Right ventricle myocardium superior (tissue), 1 donor: ENCODE measurements around the gene GJC1. TPM values are rescaled to one million over a fixed set of nuclear protein-coding genes. Genes with fewer than 3 reads are reported as not detected.

Experiments
- ATAC-seq: fragments of 200-7000 bp; cut with Tn5 transposase; one replicate; pipeline ENCODE4 v1.9.1; 2020; ENCODE audit warnings: mild to moderate bottlenecking; ENCODE audit not compliant: poor library complexity
- DNase-seq: peaks from one replicate; pipeline ENCODE4 v3.0.0-alpha.2; 2020
- intact Hi-C: fragments of 100-400 bp; cut with DNase I; formaldehyde crosslinking; loops from one replicate; pipeline ENCODE4 v1.11.2; 2022
- total RNA-seq: library from RNA; stranded (reverse); fragmentation: NEBNext Ultra II Directional; extraction: Animal tissue kit (Norgen Biotek cat#: 25700); gene quantifications from one replicate; pipeline ENCODE4 v1.2.1, GENCODE V29; 2021
- donor health status: DM: no; HTN: yes; CAD: no; lungs with severe emphysema.

The GJC1 gene
- total RNA-seq, 1 donor from 2014 or later, result 16.1 TPM

DNA sequence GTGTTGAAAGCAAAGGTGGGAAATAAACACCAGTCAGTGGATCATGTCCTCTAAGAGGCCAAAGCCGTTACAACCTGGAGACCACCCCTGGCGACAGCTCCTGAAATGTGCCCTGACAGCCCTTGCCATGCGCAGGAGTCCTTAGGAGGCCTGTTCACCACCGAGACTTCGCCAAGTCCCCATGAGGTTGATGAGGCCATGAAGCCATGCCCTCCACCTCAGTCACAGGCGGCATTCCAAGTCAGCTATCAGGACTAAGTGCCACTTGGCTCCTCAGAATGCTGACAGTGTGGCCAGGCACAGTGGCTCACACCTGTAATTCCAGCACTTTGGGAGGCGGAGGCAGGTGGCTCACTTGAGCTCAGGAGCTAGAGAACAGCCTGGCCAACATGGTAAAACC, 44.2 kb downstream of the GJC1 start:
- DNase-seq, result peak; percentile 47
- intact Hi-C loops, result no loop called here
- peak; percentile 58 for ATAC-seq

DNA sequence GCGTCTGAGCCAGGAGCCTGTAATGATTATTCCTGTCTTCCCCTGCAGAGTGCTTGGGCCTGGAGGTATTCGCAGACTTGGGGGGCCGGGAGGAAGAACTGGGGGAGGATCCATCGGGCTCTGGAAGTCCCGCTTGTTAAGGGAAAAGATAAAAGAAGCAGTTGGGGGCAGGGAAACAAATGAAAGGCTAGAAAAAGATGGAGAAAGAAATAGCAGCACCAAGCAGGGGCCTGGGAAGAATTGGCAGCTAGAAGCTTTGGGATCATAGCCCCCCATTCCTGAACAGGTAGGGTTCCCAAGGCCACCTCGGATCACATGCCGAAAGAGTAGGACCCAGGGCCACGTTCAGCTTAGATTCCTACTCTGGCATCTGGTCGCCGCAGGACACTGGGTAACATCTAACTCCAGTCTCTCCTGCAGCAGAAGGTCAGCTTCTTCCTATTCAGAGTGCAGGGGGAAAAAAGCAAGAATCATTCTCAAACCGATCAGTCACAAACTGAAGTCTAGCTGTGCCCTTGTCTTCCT, 47.7 kb downstream of the GJC1 start:
- DNase-seq, result no peak
- intact Hi-C loops, result no loop called here

GRCh38 chr17:44781551-44782325, 48.3 kb downstream of the GJC1 start:
- intact Hi-C loops, result no loop called here
- ATAC-seq, result peak; percentile 22

More for the DNA sequence above, 47.7 kb downstream of the GJC1 start:
- ATAC-seq, result no peak

DNA sequence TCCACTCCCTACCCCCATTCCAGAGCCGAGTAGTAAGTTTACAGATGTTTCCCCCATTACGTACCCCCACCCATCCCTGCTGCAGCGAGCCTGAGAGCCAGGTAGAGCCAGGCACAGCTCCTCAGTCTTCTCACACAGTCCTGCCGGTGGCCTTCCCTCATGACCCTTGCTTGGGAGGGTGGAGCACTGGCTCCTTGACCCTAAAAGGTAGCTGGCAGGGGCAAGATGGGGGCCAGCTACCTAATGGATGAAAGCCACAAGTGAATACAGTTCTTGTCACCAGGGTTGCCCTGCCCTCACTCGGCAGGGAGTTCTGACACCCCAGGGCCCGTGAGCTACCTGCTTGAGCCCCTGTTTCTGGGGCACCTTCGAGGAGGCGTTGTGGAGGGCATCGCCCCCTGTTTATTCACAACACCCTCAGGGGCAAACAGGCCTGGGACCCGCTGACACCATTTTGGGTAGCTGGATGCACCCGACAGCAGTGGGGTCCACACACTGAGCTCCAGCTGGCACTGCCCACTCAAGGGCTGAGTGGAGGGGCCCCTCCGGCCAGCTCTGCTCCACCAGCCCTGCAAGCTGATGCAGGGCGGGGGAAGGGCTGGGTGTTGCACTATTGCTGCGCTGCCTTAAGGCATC, 49.1 kb downstream of the GJC1 start:
- ATAC-seq (no peak), DNase-seq (peak; percentile 22)
- intact Hi-C loops, result no loop called here

More at GRCh38 chr17:44781551-44782325, 48.3 kb downstream of the GJC1 start:
- DNase-seq, result peak; percentile 75

- ATAC-seq (no peak), DNase-seq (peak; percentile 36)
- intact Hi-C loops, result no loop called here
Measured at GRCh38 chr17:44780161-44780560, 49.9 kb downstream of the GJC1 start.

- DNase-seq, result peak; percentile 88
- peak; percentile 47 for ATAC-seq
- intact Hi-C loops, result loop anchor here (5.0 to 10.0 kb wide), 2 partner anchors 53 to 245 kb away; partner anchors contain the start of gene GJC1
Measured at GRCh38 chr17:44779211-44780025, 50.7 kb downstream of the GJC1 start.

DNA sequence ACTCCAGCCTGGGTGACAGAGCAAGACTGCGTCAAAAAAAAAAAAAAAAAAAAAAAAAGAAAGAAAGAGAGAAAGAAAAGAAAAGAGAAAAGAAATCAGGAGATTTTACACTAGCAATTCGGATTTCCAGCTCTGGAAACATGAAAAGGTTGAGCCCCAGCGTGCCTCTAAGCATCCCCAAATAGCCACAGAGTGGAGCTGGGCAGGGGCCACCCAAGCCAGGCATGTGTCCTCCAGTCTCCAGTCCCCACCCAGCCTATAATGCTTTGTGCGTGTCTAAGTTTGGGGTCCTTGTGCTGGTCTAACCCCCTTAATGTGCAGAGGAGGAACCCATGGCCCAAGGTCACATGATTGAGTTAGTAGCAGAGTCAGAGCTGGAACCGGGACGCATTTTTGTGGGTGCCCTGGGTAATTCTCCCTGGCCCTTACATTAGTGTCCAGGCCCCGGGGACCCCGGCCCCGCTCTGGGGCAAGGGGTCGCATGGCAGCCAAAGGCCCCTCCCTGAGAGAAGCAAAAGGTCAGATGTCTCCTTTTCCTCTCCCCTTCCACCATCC, 51.4 kb downstream of the GJC1 start:
- DNase-seq, result no peak
- intact Hi-C loops, result loop anchor here (5.0 to 10.0 kb wide), 2 partner anchors 54 to 246 kb away; partner anchors contain the start of gene GJC1
- ATAC-seq, result no peak

- DNase-seq (peak; percentile 30), ATAC-seq (no peak)
- intact Hi-C loops, result loop anchor here (5.0 to 10.0 kb wide), 2 partner anchors 55 to 247 kb away; partner anchors contain the start of gene GJC1
Measured at GRCh38 chr17:44777394-44778348, 52.4 kb downstream of the GJC1 start.

- no peak for DNase-seq
Measured at GRCh38 chr17:44776628-44777393, 53.3 kb downstream of the GJC1 start.

GRCh38 chr17:44775838-44776621, 54.1 kb downstream of the GJC1 start:
- no peak for DNase-seq
- intact Hi-C loops, result loop anchor here (2.0 to 10.0 kb wide), 3 partner anchors 56 to 249 kb away; partner anchors contain the start of gene GJC1
- peak; percentile 7 for ATAC-seq

More at GRCh38 chr17:44776628-44777393, 53.3 kb downstream of the GJC1 start:
- intact Hi-C loops, result loop anchor here (5.0 to 10.0 kb wide), 2 partner anchors 55 to 248 kb away; partner anchors contain the start of gene GJC1
- no peak for ATAC-seq

GRCh38 chr17:44775136-44775837, 54.8 kb downstream of the GJC1 start:
- ATAC-seq (peak; percentile 93), DNase-seq (peak; percentile 98)
- intact Hi-C loops, result loop anchor here (2.0 to 10.0 kb wide), 3 partner anchors 57 to 250 kb away; partner anchors contain the start of gene GJC1

DNA sequence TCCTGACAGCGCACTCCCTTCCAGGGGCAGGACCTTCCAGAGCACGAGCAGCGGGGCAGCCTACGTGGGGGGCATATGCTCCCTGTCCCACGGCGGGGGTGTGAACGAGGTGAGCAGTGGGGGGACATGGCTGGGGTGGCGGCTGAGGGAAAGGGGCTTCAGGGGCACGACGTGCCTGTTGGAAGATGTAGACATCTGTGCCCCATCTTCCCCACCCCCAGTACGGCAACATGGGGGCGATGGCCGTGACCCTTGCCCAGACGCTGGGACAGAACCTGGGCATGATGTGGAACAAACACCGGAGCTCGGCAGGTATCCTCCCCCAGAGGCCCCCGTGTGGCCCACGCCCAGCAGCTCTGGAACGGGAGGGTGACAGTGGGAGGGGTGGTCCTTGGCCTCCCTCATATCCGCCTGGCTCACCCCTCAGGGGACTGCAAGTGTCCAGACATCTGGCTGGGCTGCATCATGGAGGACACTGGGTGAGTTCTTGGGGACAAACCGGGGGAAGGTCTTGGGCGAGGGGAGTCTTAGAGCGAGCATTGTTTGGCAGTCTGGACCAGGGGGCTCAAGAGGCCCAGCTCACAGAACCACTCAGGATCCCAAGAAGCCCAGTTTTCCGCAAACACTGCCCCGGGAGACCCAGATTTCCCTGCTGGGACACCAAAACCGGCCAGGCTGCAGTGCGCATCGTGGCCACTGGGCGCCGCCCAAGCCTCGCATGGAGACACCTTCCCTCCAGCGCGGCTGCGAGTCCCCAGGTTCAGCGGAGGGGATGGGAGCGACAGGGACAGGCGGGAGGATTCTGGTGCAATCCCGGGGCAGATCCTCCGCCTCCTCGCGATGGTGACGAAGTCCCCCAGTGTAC, 55.6 kb downstream of the GJC1 start:
- DNase-seq (peak; percentile 94), ATAC-seq (peak; percentile 83)
- intact Hi-C loops, result loop anchor here (2.0 to 10.0 kb wide), 3 partner anchors 58 to 250 kb away; partner anchors contain the start of gene GJC1

GRCh38 chr17:44773140-44773539, 56.9 kb downstream of the GJC1 start:
- ATAC-seq, result no peak
- intact Hi-C loops, result loop anchor here (10.0 kb wide), 1 partner anchor 252 kb away; no protein-coding TSS in a partner anchor

More at GRCh38 chr17:44773140-44773539, 56.9 kb downstream of the GJC1 start:
- no peak for DNase-seq
